NOMO-1 (cell line): ENCODE measurements around the gene ANK3.
"Not testable (repeated sequence)": the region's sequence is repeated elsewhere in the genome, so short reads cannot be mapped to it uniquely, and the experiment has no call there.

ENCODE experiments used
- DNase-seq, 2 experiments: peaks; one replicate each; lab custom pipeline; 2025; ENCODE audit not compliant: unreplicated experiment in 2 of 2; lab: John Stamatoyannopoulos, UW

Gene ANK3

DNA sequence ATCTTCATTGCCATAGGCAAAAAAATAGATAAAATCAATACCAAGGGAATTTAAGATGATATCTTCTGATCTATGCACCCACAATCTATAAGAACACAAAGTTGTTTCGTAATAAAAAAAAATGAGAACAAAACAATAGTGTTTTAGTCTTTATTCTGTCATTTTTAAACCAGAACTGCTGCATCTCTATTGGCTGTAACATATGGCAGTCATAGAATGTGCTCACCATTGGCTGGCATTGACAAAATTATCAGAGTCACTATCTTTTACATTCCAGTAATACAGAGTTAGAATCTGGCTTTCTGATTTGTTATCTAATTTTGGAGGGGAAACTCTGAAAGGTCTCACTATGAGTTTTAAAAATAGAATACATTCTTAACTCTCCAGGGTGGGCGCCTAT lies 344.7 kb downstream of the ANK3 start:
- DNase-seq, result no peak

DNA sequence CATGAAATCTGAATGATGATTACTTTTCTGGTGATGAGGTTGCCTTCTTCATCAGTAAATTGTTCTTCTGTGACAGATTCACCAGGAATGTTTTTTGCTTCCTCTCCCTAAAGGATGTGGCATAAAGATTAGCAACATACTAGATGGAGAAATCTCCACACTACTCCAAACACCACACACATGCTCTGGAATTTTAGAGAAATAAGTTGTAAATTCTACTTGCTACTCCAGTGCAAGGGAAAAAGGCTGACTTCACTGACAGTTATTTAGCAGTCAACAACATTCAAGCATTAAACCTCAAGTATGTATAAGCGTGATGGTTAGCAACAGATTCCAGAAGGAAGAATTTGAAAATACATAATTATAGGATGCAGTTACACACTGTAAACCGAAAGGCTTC lies 345.4 kb downstream of the ANK3 start:
- DNase-seq, result no peak

DNA sequence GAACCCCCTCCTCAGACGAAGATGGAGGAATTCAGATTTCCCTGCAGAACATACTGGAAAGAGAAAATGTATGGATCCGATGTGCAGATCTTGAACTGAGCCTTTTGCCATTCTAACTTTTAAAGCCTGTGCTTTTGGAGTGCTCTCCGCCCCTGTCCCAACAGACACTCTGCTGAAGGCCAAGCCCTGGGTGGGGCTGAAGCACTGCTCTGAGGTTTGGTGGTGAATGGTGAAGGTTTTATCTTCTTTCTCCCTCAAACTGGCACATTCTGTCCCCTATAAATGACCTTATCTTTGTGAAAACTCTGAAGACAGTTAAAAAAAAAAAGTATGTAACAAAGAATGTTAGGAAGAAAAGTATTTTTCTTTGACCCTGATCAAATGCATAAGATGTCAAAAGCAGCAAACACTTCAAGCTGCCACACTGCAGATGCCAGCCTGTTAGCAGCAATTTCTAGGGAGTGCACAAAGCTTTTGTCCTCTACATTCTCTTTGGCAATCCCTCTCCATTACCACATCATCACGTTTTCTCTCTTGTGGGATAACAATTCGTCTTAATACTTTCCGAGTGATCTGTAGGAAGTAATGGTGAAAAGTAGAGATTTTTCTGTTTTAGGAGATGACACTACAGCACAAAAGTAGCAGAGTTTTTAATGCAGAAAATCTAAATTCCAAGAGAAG lies 346.0 kb downstream of the ANK3 start:
- DNase-seq, result no peak

DNA sequence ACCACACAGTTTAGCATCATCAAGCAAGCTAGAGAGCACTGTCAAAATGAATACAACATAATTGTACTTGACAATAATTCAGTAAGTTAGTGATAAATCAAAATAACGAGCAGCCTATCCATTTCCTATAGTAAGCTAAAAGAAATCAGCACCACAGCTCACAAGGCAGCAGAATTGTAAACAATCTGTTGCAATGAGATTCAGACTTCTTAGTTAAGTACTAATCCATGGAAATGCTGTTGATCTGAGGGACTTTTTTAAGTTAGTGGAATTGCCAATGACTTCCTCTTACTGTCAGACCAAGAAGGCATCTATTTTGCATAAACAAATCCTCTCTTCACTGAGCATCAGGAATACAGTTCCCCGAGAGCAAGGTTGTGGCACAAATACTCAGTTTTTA lies 346.8 kb downstream of the ANK3 start:
- DNase-seq, result no peak

DNA sequence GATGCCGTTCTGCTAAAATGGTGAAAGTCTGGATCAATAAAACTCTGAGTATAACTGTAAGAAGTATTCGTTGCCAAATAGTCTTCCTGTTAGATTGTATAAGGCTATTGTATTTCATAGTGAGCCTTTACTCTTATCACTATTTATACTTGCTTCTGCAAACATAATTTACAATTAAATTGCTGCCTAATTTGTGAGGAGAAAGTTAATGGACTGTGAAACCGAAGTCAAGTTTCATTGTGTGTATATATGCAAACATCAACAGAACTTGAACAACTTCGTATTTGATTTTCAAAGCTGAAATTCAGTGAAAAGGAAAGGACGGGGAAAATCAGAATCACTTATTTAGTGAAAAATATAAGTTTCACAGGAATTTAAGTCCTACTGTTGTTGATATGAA lies 347.4 kb downstream of the ANK3 start:
- DNase-seq, result no peak

DNA sequence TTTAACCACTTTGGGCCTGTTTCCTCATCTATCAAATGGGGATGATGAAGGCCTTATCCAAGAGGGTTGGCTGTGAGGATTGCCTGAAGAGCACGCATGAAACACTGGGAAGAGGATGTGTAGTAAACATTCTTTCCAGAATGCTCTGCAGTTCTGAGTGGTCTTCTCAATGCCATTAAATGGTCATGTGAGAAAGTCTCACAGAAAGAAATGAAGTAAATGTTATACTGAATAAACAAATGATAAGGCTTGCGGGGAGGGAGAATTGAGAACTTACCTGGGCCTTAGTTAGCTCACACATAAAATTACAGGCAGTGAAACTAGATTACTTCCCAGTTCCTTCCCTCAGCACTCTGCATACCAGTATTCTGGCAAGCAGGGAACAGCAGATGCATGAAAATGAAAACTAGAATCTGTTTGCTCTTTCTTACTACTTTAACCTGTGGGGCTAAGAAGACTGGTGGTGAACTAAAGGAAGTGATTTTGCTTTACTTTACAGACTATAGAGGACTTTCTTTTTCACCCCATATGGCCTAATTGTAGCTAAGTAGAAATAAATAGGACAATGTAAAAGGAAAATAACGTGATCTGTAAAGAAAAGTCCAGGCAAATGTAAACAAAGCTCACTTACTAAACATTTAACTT lies 348.1 kb downstream of the ANK3 start:
- DNase-seq, result peak; percentile 7 to 65

DNA sequence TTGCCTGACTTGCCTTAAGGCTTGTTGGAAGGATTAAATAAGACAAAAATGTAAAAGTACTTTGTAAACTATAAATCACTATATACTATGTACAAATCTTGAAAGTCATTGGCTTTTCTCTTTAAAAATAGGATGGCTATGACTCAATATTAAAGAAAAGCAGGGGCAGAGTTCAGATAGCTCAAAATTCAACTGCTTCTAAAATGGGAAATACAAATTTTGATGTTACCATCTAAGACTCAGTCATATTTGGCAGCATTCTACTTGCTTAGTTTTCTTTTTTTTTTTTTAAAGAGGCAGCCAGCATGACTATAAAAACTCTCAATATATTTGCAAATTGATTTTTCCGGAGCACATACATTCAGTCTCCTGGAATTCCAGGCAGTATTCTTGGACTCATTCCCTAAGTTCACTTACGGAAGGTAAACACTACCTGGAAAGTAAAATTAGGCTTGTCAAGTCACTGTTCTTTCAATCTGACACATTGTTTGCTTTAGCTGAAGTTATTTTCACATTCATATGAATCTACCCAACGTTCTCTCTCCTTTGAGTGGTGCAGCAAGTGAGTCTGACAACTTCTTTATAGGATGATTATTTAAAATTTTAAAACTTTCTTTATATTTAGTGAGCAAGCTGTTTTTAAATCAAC lies 349.5 kb downstream of the ANK3 start:
- DNase-seq, result no peak

DNA sequence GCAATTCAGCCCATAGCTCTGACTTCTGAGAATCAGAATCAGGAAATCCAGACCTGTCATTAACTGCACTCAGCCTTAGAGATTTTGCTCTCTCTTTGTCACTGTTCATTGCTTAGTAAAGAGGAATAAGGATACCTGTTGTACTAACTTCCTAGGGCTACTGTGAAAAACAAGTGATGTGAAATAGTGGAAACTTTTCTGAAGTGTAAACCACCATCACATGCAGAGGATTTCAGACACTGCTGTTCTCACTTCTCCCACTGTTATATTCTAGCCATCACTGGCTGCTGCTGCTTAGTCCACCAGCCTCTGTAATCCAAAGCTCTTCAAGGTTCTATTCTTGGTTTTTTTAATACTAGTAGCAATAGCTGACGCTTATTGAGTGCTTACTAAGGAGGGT lies 353.7 kb downstream of the ANK3 start:
- no peak for DNase-seq

DNA sequence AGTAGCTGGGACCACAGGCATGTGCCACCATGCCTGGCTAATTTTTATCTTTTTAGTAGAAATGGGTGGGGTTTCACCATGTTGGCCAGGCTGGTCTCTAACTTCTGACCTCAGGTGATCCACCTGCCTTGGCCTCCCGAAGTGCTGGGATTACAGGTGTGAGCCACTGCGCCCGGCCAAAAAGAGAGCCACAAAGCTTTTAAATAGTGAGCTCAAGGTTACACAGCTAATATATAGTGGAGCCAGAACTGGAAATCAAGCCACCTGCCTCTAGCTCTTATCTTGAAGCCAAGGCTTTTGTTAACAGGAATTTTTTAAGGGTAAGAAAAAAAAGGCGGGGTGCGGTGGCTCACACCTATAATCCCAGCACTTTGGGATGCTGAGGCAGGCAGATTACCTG lies 354.3 kb downstream of the ANK3 start:
- DNase-seq, result not testable (repeated sequence)

DNA sequence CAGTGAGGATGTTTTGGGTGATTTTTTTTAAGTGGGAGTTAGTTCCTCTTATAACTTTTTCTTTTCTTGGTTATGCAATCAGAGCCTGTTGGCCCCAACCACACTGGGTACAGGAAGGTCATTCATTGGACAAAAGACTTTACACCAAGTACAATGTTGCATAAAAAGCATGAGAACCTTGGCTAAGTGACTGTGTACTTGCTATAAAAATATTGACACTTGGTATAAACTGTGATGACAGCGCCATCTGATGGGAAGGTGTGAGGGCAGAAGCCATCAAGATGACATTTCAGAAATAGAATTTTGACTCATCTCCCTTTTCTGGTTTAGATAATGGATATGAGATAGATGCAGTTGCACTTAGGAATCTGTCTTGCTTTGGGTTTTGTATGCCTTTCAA lies 357.0 kb downstream of the ANK3 start:
- DNase-seq, result peak; percentile 83 to 96

DNA sequence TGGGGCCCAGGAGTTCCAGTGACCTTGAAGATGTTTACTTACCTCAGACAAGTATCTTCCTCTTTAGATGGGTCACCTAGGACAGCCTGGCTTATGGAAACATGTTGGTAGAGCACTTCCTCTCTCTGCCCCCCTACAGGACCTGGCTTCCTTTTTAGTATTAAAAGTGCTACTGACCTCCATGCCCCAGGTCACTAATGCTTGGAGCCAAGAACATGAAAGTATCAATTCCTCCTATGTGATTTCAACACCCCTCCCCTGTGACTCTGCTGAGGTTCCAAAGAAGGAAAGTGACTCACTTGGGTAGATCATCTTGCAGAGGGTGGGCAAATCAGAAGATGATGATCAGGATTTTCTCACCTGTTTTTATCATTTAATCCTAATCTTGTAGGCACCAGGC lies 358.0 kb downstream of the ANK3 start:
- peak; percentile 82 to 91 for DNase-seq

DNA sequence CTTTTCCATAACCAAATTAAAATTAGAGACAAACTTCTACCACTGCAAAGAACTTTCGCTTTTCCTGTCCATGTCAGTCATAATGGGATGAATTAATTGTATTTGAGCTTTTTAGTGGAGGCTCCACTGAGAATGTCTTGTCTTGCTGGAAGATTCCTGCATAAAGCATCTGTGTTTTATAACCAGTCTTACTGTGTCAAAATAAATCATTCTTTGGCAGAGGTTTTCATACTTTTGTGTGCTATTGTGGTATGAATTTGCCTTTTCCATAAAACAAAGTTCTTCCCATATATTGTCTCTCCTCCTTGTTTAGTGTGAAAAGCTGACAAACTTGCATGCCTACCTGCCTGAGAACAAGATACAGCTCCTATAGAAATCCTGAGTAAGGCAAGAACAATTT lies 358.5 kb downstream of the ANK3 start:
- DNase-seq, result no peak

DNA sequence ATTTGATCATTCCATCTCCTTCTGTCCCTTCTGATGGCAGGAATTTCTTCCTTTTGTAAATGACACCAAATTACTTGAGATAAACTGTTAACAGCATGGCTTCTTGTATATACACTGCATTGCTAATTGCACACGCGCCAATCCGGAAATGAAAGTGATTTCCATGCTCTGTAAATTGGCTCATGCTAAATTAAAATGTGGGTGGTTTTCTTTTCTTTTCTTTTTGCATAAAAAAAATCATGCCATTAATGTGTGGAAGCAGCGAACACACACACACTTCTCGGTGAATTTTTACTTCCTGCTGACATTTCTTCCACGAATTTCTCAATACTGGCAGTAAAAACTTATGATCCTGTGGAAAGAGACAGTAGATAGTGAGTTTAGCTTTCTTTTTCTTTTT lies 360.2 kb downstream of the ANK3 start:
- peak; percentile 18 to 52 for DNase-seq

DNA sequence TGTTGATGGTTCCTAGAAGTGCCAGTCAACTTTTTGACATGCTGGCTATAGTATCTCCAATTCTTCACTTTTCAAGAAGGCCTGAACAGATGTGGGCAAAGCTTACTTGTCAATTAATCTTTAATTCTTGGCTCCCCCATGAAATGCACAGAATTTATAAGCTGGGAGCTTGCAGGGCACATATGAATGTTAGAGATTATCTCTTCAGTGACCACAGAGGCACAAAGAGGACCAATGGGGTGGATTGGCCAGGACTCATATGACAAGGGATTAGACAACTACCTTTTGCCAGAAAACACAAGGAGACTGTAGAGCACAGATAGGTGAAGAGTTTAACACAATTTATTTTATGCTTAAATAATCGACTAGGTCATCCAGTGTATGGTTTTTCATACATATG lies 361.6 kb downstream of the ANK3 start:
- DNase-seq, result no peak

DNA sequence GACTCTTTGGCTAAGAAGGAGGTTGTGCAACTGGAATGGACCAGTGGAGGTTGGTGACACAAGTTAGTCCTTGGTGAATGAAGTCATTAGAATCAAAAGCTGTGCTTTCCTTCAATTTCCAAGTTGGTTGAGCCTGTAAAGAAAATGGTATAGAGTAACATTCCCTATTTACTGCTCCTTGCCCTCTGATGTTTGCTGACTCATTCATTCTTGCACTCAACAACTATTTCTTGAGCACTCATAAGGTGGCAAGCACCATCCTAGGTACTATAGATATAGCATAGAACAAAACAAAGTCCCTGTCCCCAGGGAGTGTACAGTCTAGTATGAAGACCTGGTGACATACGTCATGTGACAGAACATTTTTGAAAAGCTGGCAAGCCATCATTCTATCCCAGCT lies 364.4 kb downstream of the ANK3 start:
- DNase-seq, result no peak

DNA sequence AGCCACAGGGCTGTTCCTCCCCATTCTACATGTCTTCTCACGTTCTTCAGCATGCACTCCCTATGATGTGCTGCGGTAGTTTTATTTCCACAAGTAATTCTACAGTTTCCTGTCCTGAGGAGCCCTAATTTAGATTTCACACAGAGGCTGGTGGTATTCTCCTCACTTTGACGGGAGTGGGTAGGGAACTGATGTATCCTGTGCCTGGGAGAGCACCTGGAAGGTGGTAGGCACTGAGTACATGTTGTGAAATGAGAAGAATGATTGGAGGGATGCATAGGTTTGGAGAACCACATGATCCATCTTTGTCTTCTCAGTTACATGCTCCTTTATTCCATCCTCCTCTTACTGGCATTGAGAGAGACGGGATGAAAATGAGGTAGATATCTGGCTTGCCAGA lies 365.2 kb downstream of the ANK3 start:
- no peak for DNase-seq

DNA sequence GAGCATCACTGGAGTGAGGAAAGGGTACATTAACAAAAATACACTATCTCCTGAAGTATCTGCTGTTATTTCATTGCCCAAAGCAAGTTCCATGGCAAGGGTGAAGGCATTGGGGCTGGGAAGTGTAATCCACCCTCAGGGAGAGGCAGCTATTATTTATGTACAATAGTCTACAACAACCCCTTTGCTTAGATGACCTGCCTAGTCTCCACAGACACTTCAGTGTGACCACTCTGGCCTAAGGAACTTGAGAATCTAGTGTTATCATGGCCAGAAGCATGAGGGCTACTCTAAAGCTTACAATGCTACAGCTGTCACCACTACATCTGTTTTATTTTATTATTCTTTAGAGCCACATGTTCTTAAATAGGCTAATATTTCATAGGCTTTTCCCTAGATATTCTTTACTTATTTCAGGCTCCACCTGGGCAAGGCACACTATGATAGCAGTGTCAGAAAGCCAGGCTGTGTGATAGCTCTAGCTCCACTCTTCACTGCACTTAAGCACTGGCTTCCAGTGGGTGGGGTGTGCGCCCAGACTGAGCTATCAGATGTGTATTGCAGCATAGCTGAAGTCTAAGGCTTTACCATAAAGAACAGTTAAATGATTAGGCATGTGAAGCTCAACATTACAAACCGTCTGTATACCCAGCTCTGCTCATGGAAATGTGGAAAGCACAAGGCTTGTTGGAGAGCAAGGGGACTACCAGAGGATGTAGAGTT lies 366.4 kb downstream of the ANK3 start:
- DNase-seq, result no peak

DNA sequence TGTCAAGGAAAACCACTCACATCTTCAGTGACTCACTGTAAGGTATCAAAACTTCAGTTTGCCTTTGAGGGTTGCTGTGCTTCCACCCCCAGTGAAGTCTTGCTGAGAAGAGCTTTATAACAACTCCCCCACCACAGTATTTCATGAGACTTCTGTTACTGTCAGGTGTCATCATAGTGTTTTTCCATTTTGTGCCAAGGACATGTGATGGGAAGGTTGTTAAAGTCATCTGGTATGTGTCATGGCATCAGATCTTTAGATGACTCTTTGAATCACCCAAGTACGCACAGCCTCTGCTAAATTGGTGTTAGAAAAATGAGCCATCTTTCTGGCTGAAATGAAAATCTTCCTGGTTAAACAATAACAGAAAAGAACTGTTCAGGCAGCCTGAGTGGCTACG lies 368.3 kb downstream of the ANK3 start:
- DNase-seq, result no peak

DNA sequence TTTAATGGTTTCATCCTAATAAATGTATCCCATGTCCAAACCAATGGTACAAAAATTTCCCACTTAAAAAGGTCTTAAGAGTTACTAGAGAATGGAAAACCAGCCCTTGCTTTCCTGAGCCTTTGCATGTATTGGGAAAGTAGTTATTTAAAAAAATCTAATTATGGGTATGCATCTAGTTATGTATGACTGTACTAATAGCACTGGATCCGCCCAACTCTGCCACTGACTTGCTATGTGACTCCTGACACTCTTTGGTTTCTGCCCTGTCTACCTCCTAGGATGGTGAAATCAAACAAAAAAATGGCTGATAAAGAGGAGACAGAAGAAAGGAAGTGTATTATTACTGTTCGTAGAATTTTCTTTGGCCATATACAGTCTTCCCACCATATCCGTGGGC lies 372.9 kb downstream of the ANK3 start:
- no peak for DNase-seq

DNA sequence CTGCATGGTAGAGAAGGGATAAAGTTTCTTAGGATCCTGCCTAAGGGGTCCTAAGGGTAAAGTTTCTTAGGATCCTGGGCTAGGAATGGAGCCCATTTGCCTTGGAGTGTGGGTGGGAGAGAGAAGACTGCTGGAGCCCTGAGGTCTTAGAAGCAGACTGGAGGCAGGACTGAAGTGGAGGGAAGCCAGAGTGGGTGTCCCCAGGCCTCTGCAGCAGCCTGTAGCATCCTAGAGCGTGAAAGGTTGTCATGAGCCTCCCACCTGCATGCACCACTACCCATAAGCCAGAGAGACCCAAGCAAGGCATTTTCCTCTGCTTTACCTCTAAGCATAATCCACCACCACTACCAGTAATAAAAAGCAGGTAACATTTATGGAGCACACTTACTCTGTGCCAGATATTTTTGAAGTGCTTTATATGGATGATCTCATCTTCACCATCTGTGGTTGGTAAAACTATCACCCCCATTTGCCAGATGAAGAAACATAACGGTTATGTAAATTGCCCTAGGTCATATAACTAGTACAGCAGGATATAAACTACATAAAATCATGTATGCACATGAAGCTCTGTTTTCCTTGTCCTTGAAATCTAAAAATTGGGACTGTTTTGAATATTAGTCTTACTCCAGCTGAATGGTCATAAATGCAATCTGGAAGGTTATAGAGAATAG lies 379.8 kb downstream of the ANK3 start:
- DNase-seq, result no peak

DNA sequence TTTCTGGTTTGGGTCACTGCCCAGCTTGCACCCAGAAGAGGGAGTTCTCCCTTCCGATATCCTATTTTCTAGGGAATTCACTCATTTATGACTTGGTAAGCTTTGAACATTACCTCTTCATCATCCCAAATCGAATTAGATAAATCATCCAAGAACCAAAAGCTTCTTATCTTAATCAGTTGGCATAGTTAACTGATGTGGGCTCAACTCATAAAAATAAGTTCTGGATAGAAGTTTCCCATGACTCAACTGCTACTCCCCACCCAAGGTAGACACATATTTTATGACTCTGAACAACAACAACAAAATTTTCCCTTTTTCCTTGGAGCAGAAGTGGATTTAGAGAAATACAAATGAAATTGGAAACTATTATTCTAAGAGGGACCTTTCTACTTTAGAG lies 380.4 kb downstream of the ANK3 start:
- no peak for DNase-seq
